ENCODE results near the gene METTL16. TPM values are rescaled to one million over a fixed set of nuclear protein-coding genes. Genes with fewer than 3 reads are reported as not detected.

Gene METTL16
- total and polyA plus RNA-seq, 2 of the 4 experiments (the other 2 are of a cell fraction), result 11.8 to 15.4 TPM

GRCh38 chr17:2481760-2482159 lies 29.9 kb downstream of the METTL16 start:
- ATAC-seq (ENCODE audit: low read depth), result no peak
- no peak overlapping the region for H3K4me2 ChIP-seq (ENCODE audit: low read depth, low read length)
- peaks cover 6% of the 10 kb centered on the region; the same call in 1 of the 2 replicates for H3K4me1 ChIP-seq (ENCODE audit: control insufficient read depth, insufficient read depth, low read length)
- H4K91ac ChIP-seq (ENCODE audit: insufficient read depth, low read depth, low read length), result no peak overlapping the region
- H3K79me1 ChIP-seq (ENCODE audit: low read depth in 1 of 2, low read length in 2 of 2), result peaks cover 34 to 55% of the 10 kb centered on the region in 2 experiments
- in situ Hi-C loops (cut with MboI; ENCODE audit: low sequenced_read_pairs) (no loop called here), intact Hi-C loops (cut with micrococcal nuclease) (loop anchor here (1.0 kb wide), 1 partner anchor 18 kb away; no protein-coding TSS in a partner anchor), dilution Hi-C loops (cut with HindIII; ENCODE audit: low sequenced_read_pairs, unreplicated experiment) (no loop called here)
- CTCF ChIA-PET, result no interaction called here
- no peak overlapping the region for H2BK20ac ChIP-seq (ENCODE audit: low read depth, low read length)
- H3K56ac ChIP-seq (ENCODE audit: extremely low read depth, insufficient read depth, low read length), result no peak overlapping the region
- no peak overlapping the region for H3K9ac ChIP-seq (ENCODE audit: low read depth, low read length)
- no peak overlapping the region for H2BK15ac ChIP-seq (ENCODE audit: low read depth, low read length)
- H4K8ac ChIP-seq (ENCODE audit: low read depth in 2 of 2, low read length in 2 of 2), result no peak overlapping the region
- no peak overlapping the region for H2AK5ac ChIP-seq (ENCODE audit: low read depth, low read length)
- no peaks in the 10 kb centered on the region for H3K27me3 ChIP-seq (ENCODE audit: control insufficient read depth, insufficient read depth, low read length)
- no peak overlapping the region for H2AFZ ChIP-seq (replicated peaks; ENCODE audit: low read length, poor library complexity)
- no peaks in the 10 kb centered on the region for H3K9me3 ChIP-seq (ENCODE audit: control insufficient read depth, insufficient read depth, low read length)
- BruUV-seq (replicated peaks), result no TSS peak
- POLR2A ChIA-PET (ENCODE audit: unreplicated experiment), result no interaction called here
- H2BK5ac ChIP-seq (ENCODE audit: low read depth, low read length, poor library complexity, severe bottlenecking), result no peak overlapping the region
- no peak overlapping the region for H4K5ac ChIP-seq (ENCODE audit: low read depth, low read length)
- no peak overlapping the region for H2AK9ac ChIP-seq (replicated peaks; ENCODE audit: low read depth, low read length, poor library complexity)
- H2BK120ac ChIP-seq (ENCODE audit: low read depth, low read length), result no peak overlapping the region
- H3K9me1 ChIP-seq (ENCODE audit: insufficient read depth, low read length), result peaks cover 13% of the 10 kb centered on the region
- H3K4me3 ChIP-seq (ENCODE audit: insufficient read depth, low read depth, low read length), result no peak overlapping the region
- no peak overlapping the region for H3K27ac ChIP-seq (ENCODE audit: insufficient read depth, low read length)
- no CpG with 5 or more reads among the region's 2 CpGs for WGBS, 2 experiments (ENCODE audit: extremely low coverage in 2 of 2, insufficient read length in 1 of 2)
- peaks cover 1% of the 10 kb centered on the region; the same call in 1 of the 2 replicates for H3K36me3 ChIP-seq (ENCODE audit: control insufficient read depth, insufficient read depth, low read length)
- H3K18ac ChIP-seq (ENCODE audit: low read depth, low read length), result no peak overlapping the region
- no peak overlapping the region for H3K4ac ChIP-seq (ENCODE audit: low read depth, low read length)
- H4K20me1 ChIP-seq (ENCODE audit: insufficient read depth, low read length), result peaks cover 3% of the 10 kb centered on the region
- DNase-seq, result no peak
- TF ChIP-seq RFX5 (IDR thresholded peaks at IDR 0.05; ENCODE audit: low read depth, low read length) (no peak), MAZ (IDR thresholded peaks at IDR 0.05; ENCODE audit: borderline replicate concordance, low read depth, low read length) (no peak), CEBPB (IDR thresholded peaks at IDR 0.05; ENCODE audit: low read depth, low read length) (no peak), NFE2L2 (IDR thresholded peaks at IDR 0.05; ENCODE audit: low read depth, low read length) (no peak), USF2 (IDR thresholded peaks at IDR 0.05; ENCODE audit: low read depth, low read length) (no peak), CTCF (conservative IDR thresholded peaks at IDR 0.05; ENCODE audit: low read depth, low read length) (no peak), RAD21 (IDR thresholded peaks at IDR 0.05; ENCODE audit: low read length) (no peak), SMC3 (IDR thresholded peaks at IDR 0.05; ENCODE audit: low read depth, low read length) (no peak)
- TF ChIP-seq, protein P1, sequence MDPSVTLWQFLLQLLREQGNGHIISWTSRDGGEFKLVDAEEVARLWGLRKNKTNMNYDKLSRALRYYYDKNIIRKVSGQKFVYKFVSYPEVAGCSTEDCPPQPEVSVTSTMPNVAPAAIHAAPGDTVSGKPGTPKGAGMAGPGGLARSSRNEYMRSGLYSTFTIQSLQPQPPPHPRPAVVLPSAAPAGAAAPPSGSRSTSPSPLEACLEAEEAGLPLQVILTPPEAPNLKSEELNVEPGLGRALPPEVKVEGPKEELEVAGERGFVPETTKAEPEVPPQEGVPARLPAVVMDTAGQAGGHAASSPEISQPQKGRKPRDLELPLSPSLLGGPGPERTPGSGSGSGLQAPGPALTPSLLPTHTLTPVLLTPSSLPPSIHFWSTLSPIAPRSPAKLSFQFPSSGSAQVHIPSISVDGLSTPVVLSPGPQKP (IDR thresholded peaks at IDR 0.05; ENCODE audit: borderline replicate concordance, low read depth, low read length), result no peak
- H3K14ac ChIP-seq (replicated peaks; ENCODE audit: low read depth, low read length), result no peak overlapping the region
- H3K23ac ChIP-seq (ENCODE audit: low read depth, low read length), result no peak overlapping the region
